ENCODE data around the gene FAF1. TPM values are rescaled to one million over a fixed set of nuclear protein-coding genes. Genes with fewer than 3 reads are reported as not detected.

The FAF1 gene
- total and polyA plus RNA-seq, 9 of the 15 experiments (the other 6 are each of a cell fraction or from before 2014, with no cell fraction given): 48.7 to 225 (median 118) TPM

DNA sequence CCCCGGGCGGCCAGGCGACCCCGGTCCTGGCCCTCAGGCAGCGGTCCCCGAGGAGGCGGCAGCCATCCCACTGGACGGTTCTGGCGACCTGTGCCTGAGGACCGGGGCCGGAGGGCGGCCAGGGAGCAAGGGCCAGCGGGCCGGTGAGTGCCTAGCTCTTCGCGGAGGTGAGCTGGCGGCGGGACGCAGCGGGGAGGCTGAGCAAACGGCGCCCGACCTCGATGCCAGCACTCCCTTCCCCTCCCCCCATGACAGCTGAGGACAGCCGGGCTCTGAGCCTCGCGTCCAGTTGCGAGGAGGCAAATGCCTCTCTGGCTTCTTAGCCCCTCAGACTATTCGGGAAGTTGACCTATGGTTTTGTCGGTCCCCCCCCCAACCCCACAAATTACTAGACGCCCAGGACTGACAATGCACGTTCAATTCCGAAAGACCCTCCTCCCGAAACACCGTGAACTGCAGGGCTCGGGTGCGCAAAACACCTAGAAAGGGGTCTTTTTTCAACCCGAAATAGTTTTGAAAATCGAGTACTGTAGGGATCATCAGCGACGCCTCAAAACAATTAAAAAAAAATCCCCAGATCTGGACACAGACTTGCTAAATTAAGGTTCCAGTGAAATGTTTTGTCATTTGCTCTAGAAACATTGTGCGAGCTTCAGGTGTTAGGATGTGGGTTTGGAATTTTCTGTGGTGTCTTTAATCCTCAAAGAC is 18.2 kb upstream of the FAF1 start (continued):
- TF ChIP-seq ZNF609 (CRISPR knock-in tag; IDR thresholded peaks at IDR 0.05; ENCODE audit: borderline replicate concordance): 0 out of 2 replicates have a peak, but pooled peaks have one; percentile 52
- no peak for TF ChIP-seq ZFPM2 (CRISPR knock-in tag; IDR thresholded peaks at IDR 0.05)
- TF ChIP-seq BDP1 (IDR thresholded peaks at IDR 0.05; ENCODE audit: insufficient read depth, insufficient read length): no peak
- TF ChIP-seq, protein P1, sequence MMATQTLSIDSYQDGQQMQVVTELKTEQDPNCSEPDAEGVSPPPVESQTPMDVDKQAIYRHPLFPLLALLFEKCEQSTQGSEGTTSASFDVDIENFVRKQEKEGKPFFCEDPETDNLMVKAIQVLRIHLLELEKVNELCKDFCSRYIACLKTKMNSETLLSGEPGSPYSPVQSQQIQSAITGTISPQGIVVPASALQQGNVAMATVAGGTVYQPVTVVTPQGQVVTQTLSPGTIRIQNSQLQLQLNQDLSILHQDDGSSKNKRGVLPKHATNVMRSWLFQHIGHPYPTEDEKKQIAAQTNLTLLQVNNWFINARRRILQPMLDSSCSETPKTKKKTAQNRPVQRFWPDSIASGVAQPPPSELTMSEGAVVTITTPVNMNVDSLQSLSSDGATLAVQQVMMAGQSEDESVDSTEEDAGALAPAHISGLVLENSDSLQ (IDR thresholded peaks at IDR 0.05): peak; percentile 48; the same call in 1 of the 2 replicates
- TF ChIP-seq, protein P2, sequence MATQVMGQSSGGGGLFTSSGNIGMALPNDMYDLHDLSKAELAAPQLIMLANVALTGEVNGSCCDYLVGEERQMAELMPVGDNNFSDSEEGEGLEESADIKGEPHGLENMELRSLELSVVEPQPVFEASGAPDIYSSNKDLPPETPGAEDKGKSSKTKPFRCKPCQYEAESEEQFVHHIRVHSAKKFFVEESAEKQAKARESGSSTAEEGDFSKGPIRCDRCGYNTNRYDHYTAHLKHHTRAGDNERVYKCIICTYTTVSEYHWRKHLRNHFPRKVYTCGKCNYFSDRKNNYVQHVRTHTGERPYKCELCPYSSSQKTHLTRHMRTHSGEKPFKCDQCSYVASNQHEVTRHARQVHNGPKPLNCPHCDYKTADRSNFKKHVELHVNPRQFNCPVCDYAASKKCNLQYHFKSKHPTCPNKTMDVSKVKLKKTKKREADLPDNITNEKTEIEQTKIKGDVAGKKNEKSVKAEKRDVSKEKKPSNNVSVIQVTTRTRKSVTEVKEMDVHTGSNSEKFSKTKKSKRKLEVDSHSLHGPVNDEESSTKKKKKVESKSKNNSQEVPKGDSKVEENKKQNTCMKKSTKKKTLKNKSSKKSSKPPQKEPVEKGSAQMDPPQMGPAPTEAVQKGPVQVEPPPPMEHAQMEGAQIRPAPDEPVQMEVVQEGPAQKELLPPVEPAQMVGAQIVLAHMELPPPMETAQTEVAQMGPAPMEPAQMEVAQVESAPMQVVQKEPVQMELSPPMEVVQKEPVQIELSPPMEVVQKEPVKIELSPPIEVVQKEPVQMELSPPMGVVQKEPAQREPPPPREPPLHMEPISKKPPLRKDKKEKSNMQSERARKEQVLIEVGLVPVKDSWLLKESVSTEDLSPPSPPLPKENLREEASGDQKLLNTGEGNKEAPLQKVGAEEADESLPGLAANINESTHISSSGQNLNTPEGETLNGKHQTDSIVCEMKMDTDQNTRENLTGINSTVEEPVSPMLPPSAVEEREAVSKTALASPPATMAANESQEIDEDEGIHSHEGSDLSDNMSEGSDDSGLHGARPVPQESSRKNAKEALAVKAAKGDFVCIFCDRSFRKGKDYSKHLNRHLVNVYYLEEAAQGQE (IDR thresholded peaks at IDR 0.05; ENCODE audit: borderline replicate concordance): no peak; the same call in 1 of the 2 replicates
- TF ChIP-seq, protein P2 (CRISPR knock-in tag; IDR thresholded peaks at IDR 0.05; ENCODE audit: low read depth): no peak
- TF ChIP-seq NR2C2 (CRISPR knock-in tag; IDR thresholded peaks at IDR 0.05): no peak
- peak; percentile 57; the same call in 1 of the 2 replicates for TF ChIP-seq NR2C2 (tag; IDR thresholded peaks at IDR 0.05)
- no peak for TF ChIP-seq JUN (IDR thresholded peaks at IDR 0.05; ENCODE audit: borderline replicate concordance, low read depth, low read length)
- peak; percentile 66; the same call in 1 of the 2 replicates for TF ChIP-seq JUN (CRISPR knock-in tag; IDR thresholded peaks at IDR 0.05; ENCODE audit: borderline replicate concordance)
- TF ChIP-seq SIN3A (IDR thresholded peaks at IDR 0.05; ENCODE audit: borderline replicate concordance in 2 of 2, control insufficient read depth in 1 of 2, low read depth in 2 of 2, low read length in 2 of 2): peak; percentile 27 to 73; a peak in 1 of 4 replicates
- no peak for TF ChIP-seq ZKSCAN8 (CRISPR knock-in tag; IDR thresholded peaks at IDR 0.05)
- TF ChIP-seq CC2D1A (IDR thresholded peaks at IDR 0.05): peak; percentile 13; the same call in 1 of the 2 replicates

Data from K562 (cell line).